ENCODE data around the gene WNT3A. TPM values are rescaled to one million over a fixed set of nuclear protein-coding genes. Genes with fewer than 3 reads are reported as not detected.

Gene WNT3A
- total and polyA plus RNA-seq, 2 donors (not counting 3 experiments of a cell fraction or from before 2014, with no cell fraction given) = not detected

DNA sequence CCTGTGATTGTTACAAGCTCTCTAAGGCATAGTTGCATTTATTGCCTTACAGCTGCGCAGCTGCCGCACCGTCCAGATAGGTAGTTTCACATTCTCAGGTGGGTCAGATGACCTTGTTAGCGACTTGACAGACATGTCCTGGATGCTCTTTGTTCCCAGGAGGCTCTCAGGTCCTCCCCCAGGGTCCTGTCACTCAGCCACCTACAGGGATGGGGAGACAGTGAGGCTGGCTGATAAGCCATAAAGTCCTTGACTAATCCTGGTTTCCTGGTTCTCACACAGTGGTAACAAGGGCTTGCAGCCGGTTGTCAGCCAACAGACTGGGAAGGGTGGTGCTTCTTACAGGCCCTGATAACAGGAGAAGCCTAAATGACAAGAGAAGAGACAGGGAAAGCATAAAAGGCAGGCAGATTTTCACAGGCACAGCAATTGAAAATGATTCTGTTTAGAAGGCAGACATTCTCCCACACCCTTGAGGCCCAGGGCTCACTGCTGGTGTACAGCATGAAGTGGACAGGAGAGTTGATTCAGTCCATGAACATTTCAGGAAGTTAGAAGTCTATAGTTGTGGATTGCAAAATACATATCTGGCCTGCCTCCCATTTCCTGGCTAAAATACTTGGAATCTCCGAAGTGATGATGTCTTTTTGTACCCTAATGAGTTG lies 78.6 kb downstream of the WNT3A start:
- Histone ChIP-seq H3K27me3 (ENCODE audit: control insufficient read depth in 2 of 2, insufficient read depth in 2 of 2, low read length in 2 of 2) (no peaks in the 10 kb centered on the region), H2AFZ (ENCODE audit: low read depth, low read length) (no peak overlapping the region), H3K79me2 (ENCODE audit: control insufficient read depth, insufficient read depth, low read length) (peaks cover 92% of the 10 kb centered on the region), H3K9me3 (replicated peaks; ENCODE audit: control insufficient read depth, insufficient read depth, low read length) (no peaks in the 10 kb centered on the region), H3K4me2 (ENCODE audit: insufficient read depth, low read length) (peak overlapping the region; percentile 96), H3K4me3 (replicated peaks in 1 of 3; ENCODE audit: insufficient read depth in 1 of 3, low read depth in 1 of 3, low read length in 3 of 3) (peak overlapping the region; percentile 24 to 86 (median 51)), H3K36me3 (ENCODE audit: control insufficient read depth in 2 of 2, extremely low read depth in 1 of 2, insufficient read depth in 2 of 2, low read length in 2 of 2) (peaks cover 0 to 5% of the 10 kb centered on the region in 2 experiments), H4K20me1 (replicated peaks; ENCODE audit: control insufficient read depth, extremely low read depth, insufficient read depth, low read length) (peaks cover 4% of the 10 kb centered on the region), H3K27ac (ENCODE audit: insufficient read depth, low read depth, low read length) (peak overlapping the region; percentile 94), H3K9ac (replicated peaks; ENCODE audit: extremely low read depth, insufficient read depth, low read length) (peak overlapping the region; percentile 99), H3K4me1 (ENCODE audit: control insufficient read depth, extremely low read depth, insufficient read depth, low read length) (peaks cover 67% of the 10 kb centered on the region), H3K9me1 (replicated peaks; ENCODE audit: control insufficient read depth, extremely low read depth, insufficient read depth, low read length) (no peaks in the 10 kb centered on the region)
- POLR2A ChIA-PET = interaction anchor here (1.0 kb wide), 1 partner anchor 80 kb away, joined by 3 read pairs; the partner anchor contains the start of gene IBA57
- DNase-seq (ENCODE audit: low read depth, low spot score) (peak; percentile 74), FAIRE-seq (peak; percentile 92)
- TF ChIP-seq EZH2 (IDR thresholded peaks at IDR 0.05; ENCODE audit: borderline replicate concordance, low read depth, low read length, severe bottlenecking) (no peak), JUN (IDR thresholded peaks at IDR 0.05; ENCODE audit: borderline replicate concordance, insufficient read depth, insufficient read length, low read depth) (no peak), MYC (IDR thresholded peaks at IDR 0.05; ENCODE audit: low read depth, low read length) (no peak), POLR2AphosphoS5 (IDR thresholded peaks at IDR 0.05; ENCODE audit: insufficient read depth, low read depth, low read length) (no peak), POLR2A (IDR thresholded peaks at IDR 0.05; ENCODE audit: low read depth, low read length) (peak; percentile 50), GATA2 (IDR thresholded peaks at IDR 0.05; ENCODE audit: insufficient read depth, insufficient read length, low read depth, low read length) (peak; percentile 44), FOS (IDR thresholded peaks at IDR 0.05; ENCODE audit: borderline replicate concordance, insufficient read depth, low read length) (no peak)
- TF ChIP-seq, protein P1, sequence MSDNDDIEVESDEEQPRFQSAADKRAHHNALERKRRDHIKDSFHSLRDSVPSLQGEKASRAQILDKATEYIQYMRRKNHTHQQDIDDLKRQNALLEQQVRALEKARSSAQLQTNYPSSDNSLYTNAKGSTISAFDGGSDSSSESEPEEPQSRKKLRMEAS (IDR thresholded peaks at IDR 0.05; ENCODE audit: insufficient read depth, insufficient read length) = no peak
- TF ChIP-seq, protein P2, sequence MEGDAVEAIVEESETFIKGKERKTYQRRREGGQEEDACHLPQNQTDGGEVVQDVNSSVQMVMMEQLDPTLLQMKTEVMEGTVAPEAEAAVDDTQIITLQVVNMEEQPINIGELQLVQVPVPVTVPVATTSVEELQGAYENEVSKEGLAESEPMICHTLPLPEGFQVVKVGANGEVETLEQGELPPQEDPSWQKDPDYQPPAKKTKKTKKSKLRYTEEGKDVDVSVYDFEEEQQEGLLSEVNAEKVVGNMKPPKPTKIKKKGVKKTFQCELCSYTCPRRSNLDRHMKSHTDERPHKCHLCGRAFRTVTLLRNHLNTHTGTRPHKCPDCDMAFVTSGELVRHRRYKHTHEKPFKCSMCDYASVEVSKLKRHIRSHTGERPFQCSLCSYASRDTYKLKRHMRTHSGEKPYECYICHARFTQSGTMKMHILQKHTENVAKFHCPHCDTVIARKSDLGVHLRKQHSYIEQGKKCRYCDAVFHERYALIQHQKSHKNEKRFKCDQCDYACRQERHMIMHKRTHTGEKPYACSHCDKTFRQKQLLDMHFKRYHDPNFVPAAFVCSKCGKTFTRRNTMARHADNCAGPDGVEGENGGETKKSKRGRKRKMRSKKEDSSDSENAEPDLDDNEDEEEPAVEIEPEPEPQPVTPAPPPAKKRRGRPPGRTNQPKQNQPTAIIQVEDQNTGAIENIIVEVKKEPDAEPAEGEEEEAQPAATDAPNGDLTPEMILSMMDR (IDR thresholded peaks at IDR 0.05; ENCODE audit: extremely low read depth in 1 of 2, insufficient read depth in 1 of 2, low read depth in 1 of 2, low read length in 2 of 2) = no peak
- intact Hi-C loops (cut with micrococcal nuclease) = loop anchor here (1.0 to 10.0 kb wide), 7 partner anchors 17 to 603 kb away; partner anchors contain the start of genes JMJD4, MRPL55, SNAP47 and ZNF678
- dilution Hi-C loops (cut with MboI; ENCODE audit: extremely low pct_ligation_motif_present, low sequenced_read_pairs) = no loop called here
- CTCF ChIA-PET = interaction anchor here (2.4 to 2.5 kb wide), 2 partner anchors 17 to 86 kb away, joined by 9 to 10 read pairs; no protein-coding TSS in a partner anchor
- BruUV-seq (replicated peaks) = no TSS peak

Data from endothelial cell of umbilical vein (primary cell).